ENCODE measurements around the gene RTN4RL2.

Gene RTN4RL2

DNA sequence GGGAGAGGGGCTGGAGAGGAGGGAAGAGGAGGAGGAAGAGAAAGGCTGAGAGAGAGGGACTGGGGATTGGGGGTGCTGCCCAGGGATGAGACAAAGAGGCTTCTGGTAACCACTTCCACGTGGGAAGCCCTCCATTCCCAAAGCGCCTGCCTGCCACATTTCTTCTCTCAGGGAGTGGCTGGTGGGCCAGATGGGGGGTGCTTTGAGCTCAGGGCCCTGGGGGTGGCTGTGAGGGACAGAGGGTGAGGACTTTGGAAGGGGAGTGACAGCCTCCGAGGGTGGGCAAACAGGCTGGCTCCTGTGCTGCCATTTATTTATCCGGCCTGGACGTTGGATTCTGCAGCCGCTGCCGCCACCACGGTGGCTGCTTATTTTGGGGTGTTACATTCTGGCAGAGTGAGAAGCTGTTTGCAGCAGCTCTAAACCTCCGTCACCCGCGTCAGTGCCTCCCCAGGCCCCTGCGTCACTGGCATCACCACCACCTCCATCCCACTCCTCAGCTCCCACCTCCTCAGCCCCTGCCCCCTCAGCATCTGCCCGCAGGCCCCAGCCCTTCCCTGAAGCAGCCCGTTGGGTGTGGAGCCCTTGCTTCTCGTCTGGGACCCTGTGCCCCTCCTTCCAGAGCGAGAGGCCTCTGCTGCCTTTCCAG is 1.6 kb downstream of the RTN4RL2 start:
- DNase-seq (ENCODE audit: low read depth in 2 of 3, low spot score in 1 of 3), result no peak

DNA sequence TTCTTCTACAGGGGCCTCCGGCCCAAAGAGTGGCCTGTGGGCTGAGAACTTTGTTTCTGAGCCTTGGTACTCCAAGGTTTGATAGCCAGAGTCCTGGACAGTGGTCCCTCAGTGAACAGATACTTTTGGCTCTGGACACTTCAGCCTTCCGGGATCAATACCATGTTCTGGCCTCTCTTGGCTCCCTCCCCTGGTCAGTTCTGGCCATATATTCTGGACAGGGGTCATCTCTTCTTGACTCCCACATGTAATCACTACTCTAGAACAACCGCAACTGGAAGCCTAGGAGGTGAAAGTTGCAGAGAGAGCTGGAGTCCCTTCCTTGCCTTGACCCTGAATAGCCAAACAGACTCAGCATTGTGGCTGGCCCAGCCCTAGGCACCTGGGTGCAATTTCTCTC is 2.3 kb downstream of the RTN4RL2 start:
- DNase-seq (ENCODE audit: low read depth in 2 of 3, low spot score in 1 of 3), result no peak

DNA sequence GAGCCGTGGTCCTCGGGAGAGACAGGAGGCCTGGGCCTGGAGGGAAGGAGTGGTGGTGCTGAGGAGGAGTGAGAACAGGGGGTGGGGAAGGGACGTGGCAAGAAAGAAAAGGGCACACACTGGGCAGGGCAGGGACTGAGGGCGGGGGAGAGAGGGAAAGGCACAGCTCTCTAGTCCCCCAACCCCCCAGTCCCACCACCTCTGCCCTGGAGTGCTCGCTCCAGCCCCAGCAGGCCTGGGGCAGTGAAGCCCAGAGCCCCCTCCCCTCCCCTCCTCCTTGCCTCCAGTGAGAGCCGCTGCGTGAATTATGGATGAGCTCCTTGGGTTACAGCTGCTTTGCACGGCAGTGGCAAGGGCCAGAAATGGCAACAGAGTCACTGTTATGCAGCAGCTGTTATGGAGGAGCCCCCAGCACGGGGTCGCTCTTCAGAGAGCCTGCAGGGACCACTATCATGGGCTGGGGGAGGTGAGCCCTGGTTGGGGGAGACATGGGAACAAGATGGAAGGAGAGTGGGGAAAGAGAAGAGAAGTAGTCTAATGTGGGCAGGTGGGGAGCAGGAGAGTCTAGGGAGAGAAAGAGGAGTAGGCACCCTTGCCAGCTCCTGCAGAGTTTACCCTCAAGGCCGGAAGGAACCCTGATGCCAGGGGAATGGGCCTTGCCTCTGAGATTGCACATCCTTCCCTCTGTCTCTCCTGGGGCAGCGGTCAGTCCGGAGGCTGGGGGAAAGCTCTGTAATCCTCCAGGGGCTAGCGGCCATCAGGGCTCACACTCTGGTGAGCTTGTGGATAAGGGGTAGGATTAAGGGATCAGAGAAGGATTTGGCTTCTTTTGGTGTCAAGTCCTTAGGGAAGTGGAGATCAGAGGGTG is 3.6 kb downstream of the RTN4RL2 start:
- no peak for DNase-seq (ENCODE audit: low read depth in 2 of 3, low spot score in 1 of 3)

DNA sequence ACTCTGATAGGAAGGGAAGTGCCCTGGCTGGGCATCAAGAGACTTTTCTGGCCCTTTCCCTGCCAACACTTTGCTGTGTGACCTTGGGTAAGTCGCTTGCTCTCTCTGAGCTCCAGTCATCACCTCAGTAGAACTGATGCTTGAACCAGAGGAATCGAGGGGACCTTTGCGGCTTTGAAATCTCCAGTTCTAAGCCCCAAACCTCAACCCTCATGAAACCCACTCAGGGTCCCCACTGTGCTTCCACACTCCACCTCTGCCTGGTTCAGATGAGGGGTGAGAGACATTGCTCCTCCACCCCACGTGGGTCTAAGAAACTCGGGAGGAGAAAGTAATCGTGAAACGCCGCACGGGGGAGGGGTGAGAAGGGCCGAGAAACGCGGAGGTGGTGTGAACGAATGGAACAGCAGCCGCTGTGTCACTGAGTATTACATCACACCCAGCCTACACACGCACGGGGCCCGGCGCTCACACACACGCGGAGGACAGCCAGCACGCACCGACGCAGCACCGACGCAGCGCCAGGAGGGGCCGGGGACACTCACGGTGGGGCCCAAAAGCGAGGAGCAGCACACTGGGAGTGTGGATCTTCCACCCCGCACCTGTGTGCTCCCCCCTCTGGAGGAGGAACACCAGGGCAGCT is 4.3 kb downstream of the RTN4RL2 start:
- DNase-seq (ENCODE audit: low read depth in 2 of 3, low spot score in 1 of 3), result no peak

DNA sequence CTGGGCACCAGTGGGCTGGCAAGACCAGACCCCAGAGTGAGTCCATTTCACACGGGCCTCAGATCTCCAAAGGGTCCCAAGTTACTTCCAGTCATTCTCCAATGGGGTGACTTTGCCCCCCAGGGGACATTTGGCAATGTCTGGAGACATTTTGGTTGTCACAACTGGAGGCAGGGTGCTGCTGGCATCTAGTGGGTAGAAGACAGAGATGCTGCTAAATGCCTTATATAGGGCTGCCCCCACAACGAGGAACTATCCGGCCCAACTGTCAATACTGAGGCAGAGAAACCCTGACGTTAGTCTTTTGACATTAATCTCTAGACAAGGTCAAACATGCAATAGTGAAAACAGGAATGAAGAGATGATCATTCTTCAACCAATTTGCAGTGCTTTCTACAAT is 6.4 kb downstream of the RTN4RL2 start:
- no peak for DNase-seq (ENCODE audit: low read depth in 2 of 3, low spot score in 1 of 3)

DNA sequence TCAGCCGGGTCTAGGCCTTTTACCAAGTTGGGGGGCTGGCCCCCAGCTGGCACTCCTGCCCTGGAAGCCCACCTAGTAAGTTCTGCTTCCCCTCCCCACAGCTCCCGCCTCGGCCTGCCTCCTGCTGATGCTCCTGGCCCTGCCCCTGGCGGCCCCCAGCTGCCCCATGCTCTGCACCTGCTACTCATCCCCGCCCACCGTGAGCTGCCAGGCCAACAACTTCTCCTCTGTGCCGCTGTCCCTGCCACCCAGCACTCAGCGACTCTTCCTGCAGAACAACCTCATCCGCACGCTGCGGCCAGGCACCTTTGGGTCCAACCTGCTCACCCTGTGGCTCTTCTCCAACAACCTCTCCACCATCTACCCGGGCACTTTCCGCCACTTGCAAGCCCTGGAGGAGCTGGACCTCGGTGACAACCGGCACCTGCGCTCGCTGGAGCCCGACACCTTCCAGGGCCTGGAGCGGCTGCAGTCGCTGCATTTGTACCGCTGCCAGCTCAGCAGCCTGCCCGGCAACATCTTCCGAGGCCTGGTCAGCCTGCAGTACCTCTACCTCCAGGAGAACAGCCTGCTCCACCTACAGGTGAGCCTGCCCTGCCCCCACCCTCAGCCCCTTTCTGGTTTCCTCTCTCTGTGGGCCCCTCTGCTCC is 7.3 kb downstream of the RTN4RL2 start:
- no peak for DNase-seq (ENCODE audit: low read depth in 2 of 3, low spot score in 1 of 3)

- DNase-seq (ENCODE audit: low read depth in 2 of 3, low spot score in 1 of 3), result no peak
Measured at GRCh38 chr11:57468276-57468675, 7.9 kb downstream of the RTN4RL2 start.

- DNase-seq (ENCODE audit: low read depth in 2 of 3, low spot score in 1 of 3), result no peak
Measured at GRCh38 chr11:57469268-57469667, 8.9 kb downstream of the RTN4RL2 start.

- DNase-seq (ENCODE audit: low read depth in 2 of 3, low spot score in 1 of 3), result no peak
Measured at GRCh38 chr11:57471496-57471895, 11.2 kb downstream of the RTN4RL2 start.

- DNase-seq (ENCODE audit: low read depth in 2 of 3, low spot score in 1 of 3), result no peak
Measured at GRCh38 chr11:57473285-57473841, 13.0 kb downstream of the RTN4RL2 start.

DNA sequence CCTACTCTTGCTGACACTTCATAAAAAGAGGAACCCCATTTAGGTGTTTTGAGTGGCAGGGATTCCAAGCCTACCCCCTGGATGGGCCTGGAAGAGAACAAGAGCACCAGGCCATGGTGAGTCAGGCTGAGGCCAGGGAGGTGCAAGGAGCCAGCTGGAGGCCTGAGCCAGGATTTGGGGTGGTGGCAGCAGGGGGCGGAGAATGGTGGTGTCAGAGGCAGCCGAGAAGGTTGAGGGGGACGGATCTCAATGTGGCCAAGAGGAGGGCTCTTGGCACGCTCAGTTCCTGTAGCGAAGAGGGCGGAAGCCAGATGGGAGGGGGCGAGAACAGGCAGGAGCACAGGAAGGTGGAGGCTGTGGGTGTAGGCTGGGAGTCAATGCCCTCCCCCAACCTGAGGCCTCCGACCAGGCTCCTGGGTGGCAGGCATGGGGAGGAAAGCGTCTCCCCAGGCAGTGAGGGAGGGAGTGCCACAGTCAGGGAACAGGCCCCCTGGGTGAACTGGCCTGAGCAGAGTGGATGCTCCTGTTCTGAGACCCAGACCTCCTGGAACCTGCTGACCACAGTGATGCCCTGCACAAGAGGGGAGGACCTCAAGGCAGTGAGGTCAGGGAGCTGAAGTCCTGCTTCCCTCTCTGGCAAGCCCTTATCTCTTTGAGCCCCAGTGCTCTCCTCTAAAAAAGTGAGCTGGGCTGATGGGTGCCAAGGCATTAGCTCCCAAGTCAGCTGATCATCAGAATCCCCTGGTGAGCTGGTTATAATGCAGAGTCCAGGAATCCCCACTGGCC is 13.9 kb downstream of the RTN4RL2 start:
- DNase-seq (ENCODE audit: low read depth in 2 of 3, low spot score in 1 of 3), result no peak

DNA sequence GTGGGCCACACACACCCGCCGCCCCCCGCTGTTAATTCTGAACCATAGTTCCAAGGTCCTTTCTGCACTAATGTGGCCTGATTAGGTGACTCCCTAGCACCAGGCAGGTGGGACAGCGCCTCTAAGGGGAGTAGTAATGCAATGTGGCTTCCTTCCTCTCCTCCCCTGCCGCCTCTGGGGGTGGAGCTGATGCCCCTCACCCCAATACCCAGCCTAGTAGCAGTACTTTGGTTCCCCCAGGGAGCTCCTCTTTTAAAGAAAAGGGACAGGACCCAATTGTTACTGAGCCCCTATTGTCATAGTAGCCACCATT is 14.4 kb downstream of the RTN4RL2 start:
- no peak for DNase-seq (ENCODE audit: low read depth in 2 of 3, low spot score in 1 of 3)

- no peak for DNase-seq (ENCODE audit: low read depth in 2 of 3, low spot score in 1 of 3)
Measured at GRCh38 chr11:57475191-57475590, 14.9 kb downstream of the RTN4RL2 start.

GRCh38 chr11:57475671-57476046 is 15.3 kb downstream of the RTN4RL2 start:
- no peak for DNase-seq (ENCODE audit: low read depth in 2 of 3, low spot score in 1 of 3)

GRCh38 chr11:57476047-57476756 is 15.9 kb downstream of the RTN4RL2 start:
- no peak for DNase-seq (ENCODE audit: low read depth in 2 of 3, low spot score in 1 of 3)

GRCh38 chr11:57476757-57477506 is 16.6 kb downstream of the RTN4RL2 start:
- no peak for DNase-seq (ENCODE audit: low read depth in 2 of 3, low spot score in 1 of 3)

DNA sequence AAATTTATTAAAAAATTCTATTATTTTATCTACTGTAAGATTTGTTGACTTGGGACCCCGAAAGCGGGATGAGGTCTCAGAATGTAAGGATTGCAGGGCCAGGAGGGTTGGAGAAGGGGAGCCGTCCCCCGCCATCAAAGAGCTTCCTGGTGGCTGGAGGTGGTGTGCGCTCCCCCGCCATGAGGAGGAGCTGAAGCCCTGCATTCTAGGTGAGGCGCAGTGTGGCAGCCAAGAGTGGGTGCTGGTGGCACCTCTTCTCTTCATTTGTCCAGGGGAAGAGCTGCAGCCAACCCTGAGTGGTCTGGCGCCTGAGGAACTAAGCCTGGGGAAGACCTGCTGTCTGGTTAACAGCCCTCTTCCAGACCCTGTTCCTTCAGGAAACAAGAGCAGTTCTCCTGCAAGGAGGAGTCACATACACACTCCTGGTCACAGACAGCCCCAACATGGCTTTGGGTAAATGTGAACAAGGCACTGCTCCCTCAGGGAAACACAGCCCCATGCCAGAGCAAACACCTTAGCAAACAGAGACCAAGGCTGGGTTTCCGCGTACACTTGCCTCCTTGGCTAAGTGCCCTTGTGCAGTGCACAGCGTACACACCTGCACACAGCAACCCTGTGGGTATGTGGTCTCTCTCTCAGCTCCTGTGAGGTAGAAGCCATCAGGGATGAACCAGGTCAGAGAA is 17.3 kb downstream of the RTN4RL2 start:
- no peak for DNase-seq (ENCODE audit: low read depth in 2 of 3, low spot score in 1 of 3)

- DNase-seq (ENCODE audit: low read depth in 2 of 3, low spot score in 1 of 3), result no peak
Measured at GRCh38 chr11:57479021-57479663, 18.8 kb downstream of the RTN4RL2 start.
